ENCODE data around the gene APMAP. TPM values are rescaled to one million over a fixed set of nuclear protein-coding genes. Genes with fewer than 3 reads are reported as not detected.

The APMAP gene
- total and polyA plus RNA-seq, 9 donors = 43.4 to 66.4 (median 53.0) TPM

DNA sequence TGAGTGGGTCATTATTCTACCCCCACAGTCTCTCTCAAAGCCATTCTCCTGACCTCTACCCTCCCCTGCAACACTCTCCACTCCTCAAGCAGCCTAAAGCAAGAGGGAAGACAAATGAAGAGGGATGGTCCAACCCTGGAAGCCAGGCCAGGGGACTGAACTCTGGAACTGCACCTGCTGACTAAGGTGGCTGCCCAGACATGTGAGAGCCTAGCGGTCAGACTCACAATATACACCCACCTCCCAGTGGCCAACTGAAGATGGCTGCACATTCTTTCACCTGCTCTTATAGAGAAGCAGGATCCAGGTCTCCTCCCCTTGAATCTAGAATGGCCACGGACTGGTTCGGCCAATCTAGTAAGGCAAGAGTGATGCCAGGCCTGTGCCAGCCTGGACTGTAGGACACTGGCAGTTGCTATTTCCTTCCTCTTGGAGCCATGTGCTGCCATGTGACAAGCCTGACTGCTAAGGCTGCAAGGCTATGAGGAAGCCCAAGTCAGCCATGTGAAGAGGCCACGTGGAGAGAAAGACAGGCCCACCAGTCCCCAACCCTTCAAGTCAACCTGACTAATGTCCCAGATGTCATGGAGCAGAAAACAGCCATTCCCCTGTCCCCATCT, 33.5 kb upstream of the APMAP start:
- Histone ChIP-seq H3K36me3 (ENCODE audit: control insufficient read depth, insufficient read depth, low read length) (peaks cover 31% of the 10 kb centered on the region), H3K9me3 (replicated peaks; ENCODE audit: control insufficient read depth, low read depth, low read length) (no peaks in the 10 kb centered on the region), H3K27ac (ENCODE audit: low read length) (no peak overlapping the region), H3K4me1 (ENCODE audit: control insufficient read depth, insufficient read depth, low read length) (peaks cover 3% of the 10 kb centered on the region), H3K4me3 (ENCODE audit: low read length) (no peak overlapping the region), H3K27me3 (ENCODE audit: control insufficient read depth, insufficient read depth, low read length) (no peaks in the 10 kb centered on the region)
- DNase-seq = no peak
- 89% methylated on average over 4 of the region's 4 CpGs for WGBS (ENCODE audit: insufficient coverage)

GRCh38 chr20:25025091-25025861, 32.7 kb upstream of the APMAP start:
- no peak for DNase-seq
- H3K4me1 ChIP-seq (ENCODE audit: control insufficient read depth, insufficient read depth, low read length) = peaks cover 3% of the 10 kb centered on the region
- peaks cover 29% of the 10 kb centered on the region for H3K36me3 ChIP-seq (ENCODE audit: control insufficient read depth, insufficient read depth, low read length)
- H3K4me3 ChIP-seq (ENCODE audit: low read length) = no peak overlapping the region
- no peak overlapping the region for H3K27ac ChIP-seq (ENCODE audit: low read length)
- H3K9me3 ChIP-seq (replicated peaks; ENCODE audit: control insufficient read depth, low read depth, low read length) = no peaks in the 10 kb centered on the region
- WGBS (ENCODE audit: insufficient coverage) = 97% methylated on average over 6 of the region's 14 CpGs
- H3K27me3 ChIP-seq (ENCODE audit: control insufficient read depth, insufficient read depth, low read length) = no peaks in the 10 kb centered on the region

GRCh38 chr20:25024171-25024570, 31.6 kb upstream of the APMAP start:
- peaks cover 3% of the 10 kb centered on the region for H3K4me1 ChIP-seq (ENCODE audit: control insufficient read depth, insufficient read depth, low read length)
- H3K27ac ChIP-seq (ENCODE audit: low read length) = no peak overlapping the region
- DNase-seq = no peak
- no peaks in the 10 kb centered on the region for H3K27me3 ChIP-seq (ENCODE audit: control insufficient read depth, insufficient read depth, low read length)
- H3K36me3 ChIP-seq (ENCODE audit: control insufficient read depth, insufficient read depth, low read length) = peaks cover 33% of the 10 kb centered on the region
- no peak overlapping the region for H3K4me3 ChIP-seq (ENCODE audit: low read length)
- 81% methylated on average over 3 of the region's 4 CpGs for WGBS (ENCODE audit: insufficient coverage)
- H3K9me3 ChIP-seq (replicated peaks; ENCODE audit: control insufficient read depth, low read depth, low read length) = no peaks in the 10 kb centered on the region

DNA sequence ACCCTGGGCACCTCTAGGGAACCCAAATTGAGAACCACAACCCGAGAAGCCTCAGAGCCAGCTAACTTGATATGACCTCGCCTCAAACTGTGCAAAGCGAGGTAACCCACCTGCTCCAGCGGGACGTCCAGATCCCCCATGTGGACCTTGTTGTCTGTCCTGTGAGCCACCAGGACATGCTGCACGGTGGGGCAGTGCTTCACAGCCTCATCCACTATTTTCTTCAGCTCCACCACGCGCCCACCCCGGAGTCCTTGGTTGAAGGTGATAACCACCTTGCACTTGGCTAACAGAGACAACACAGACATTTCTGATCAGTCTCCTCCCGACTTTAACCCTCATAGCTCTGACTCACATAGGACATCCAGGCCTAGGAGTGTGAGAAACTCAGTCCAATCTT, 30.8 kb upstream of the APMAP start:
- 94% methylated on average over 7 of the region's 10 CpGs for WGBS (ENCODE audit: insufficient coverage)
- DNase-seq = no peak
- Histone ChIP-seq H3K9me3 (replicated peaks; ENCODE audit: control insufficient read depth, low read depth, low read length) (no peaks in the 10 kb centered on the region), H3K4me1 (ENCODE audit: control insufficient read depth, insufficient read depth, low read length) (peaks cover 3% of the 10 kb centered on the region), H3K36me3 (ENCODE audit: control insufficient read depth, insufficient read depth, low read length) (peaks cover 37% of the 10 kb centered on the region), H3K4me3 (ENCODE audit: low read length) (no peak overlapping the region), H3K27ac (ENCODE audit: low read length) (no peak overlapping the region), H3K27me3 (ENCODE audit: control insufficient read depth, insufficient read depth, low read length) (no peaks in the 10 kb centered on the region)

DNA sequence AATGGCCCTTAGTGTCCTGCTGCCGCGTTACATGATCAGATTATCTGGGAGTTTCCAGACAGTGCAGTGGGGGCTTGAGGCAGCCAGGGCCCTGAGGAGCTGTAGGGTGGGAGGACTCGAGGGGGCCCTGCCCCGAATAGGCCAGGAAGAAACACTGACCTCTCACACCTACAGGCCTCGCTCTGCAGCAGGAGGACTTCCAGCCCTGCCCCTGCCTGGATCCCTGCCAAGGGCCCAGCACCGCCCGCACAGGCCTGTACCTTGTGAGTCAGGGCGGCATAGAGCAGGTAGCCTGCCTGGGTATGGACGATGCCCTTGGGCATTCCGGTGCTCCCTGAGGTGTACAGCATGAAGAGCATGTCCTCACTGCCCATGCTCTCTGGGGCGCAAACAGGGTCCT, 30.1 kb upstream of the APMAP start:
- Histone ChIP-seq H3K4me1 (ENCODE audit: control insufficient read depth, insufficient read depth, low read length) (peaks cover 3% of the 10 kb centered on the region), H3K27me3 (ENCODE audit: control insufficient read depth, insufficient read depth, low read length) (no peaks in the 10 kb centered on the region), H3K36me3 (ENCODE audit: control insufficient read depth, insufficient read depth, low read length) (peaks cover 39% of the 10 kb centered on the region), H3K4me3 (ENCODE audit: low read length) (no peak overlapping the region), H3K27ac (ENCODE audit: low read length) (no peak overlapping the region), H3K9me3 (replicated peaks; ENCODE audit: control insufficient read depth, low read depth, low read length) (no peaks in the 10 kb centered on the region)
- WGBS (ENCODE audit: insufficient coverage) = 83% methylated on average over 10 of the region's 11 CpGs
- no peak for DNase-seq

DNA sequence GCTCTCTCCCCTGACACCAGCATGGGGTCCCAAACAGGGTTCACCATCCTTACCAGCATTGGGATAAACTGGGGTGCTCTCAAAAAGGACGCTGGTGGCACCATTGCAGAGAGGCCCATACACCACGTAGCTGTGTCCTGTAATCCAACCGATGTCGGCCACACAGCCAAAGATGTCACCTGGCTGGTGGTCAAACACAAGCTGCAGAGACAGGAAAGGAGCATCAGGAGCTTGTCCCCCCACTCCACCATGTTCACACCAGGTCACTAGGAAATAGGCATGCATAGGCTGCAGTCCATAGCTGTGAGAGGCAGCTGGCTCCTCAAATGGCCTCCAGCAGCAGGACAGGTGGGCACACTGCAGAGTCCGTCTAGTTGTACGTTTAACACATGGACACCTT, 28.8 kb upstream of the APMAP start:
- Histone ChIP-seq H3K36me3 (ENCODE audit: control insufficient read depth, insufficient read depth, low read length) (peaks cover 41% of the 10 kb centered on the region), H3K4me1 (ENCODE audit: control insufficient read depth, insufficient read depth, low read length) (peaks cover 3% of the 10 kb centered on the region), H3K27me3 (ENCODE audit: control insufficient read depth, insufficient read depth, low read length) (no peaks in the 10 kb centered on the region), H3K4me3 (ENCODE audit: low read length) (no peak overlapping the region), H3K9me3 (replicated peaks; ENCODE audit: control insufficient read depth, low read depth, low read length) (no peaks in the 10 kb centered on the region), H3K27ac (ENCODE audit: low read length) (no peak overlapping the region)
- WGBS (ENCODE audit: insufficient coverage) = 93% methylated on average over 6 of the region's 6 CpGs
- no peak for DNase-seq

GRCh38 chr20:25020901-25021301, 28.4 kb upstream of the APMAP start:
- Histone ChIP-seq H3K27me3 (ENCODE audit: control insufficient read depth, insufficient read depth, low read length) (no peaks in the 10 kb centered on the region), H3K4me1 (ENCODE audit: control insufficient read depth, insufficient read depth, low read length) (peaks cover 3% of the 10 kb centered on the region), H3K36me3 (ENCODE audit: control insufficient read depth, insufficient read depth, low read length) (peaks cover 41% of the 10 kb centered on the region), H3K9me3 (replicated peaks; ENCODE audit: control insufficient read depth, low read depth, low read length) (no peaks in the 10 kb centered on the region), H3K27ac (ENCODE audit: low read length) (no peak overlapping the region), H3K4me3 (ENCODE audit: low read length) (no peak overlapping the region)
- WGBS (ENCODE audit: insufficient coverage) = 91% methylated on average over 6 of the region's 6 CpGs
- DNase-seq = no peak

- no peaks in the 10 kb centered on the region for H3K9me3 ChIP-seq (replicated peaks; ENCODE audit: control insufficient read depth, low read depth, low read length)
- peaks cover 39% of the 10 kb centered on the region for H3K36me3 ChIP-seq (ENCODE audit: control insufficient read depth, insufficient read depth, low read length)
- no peak for DNase-seq
- WGBS (ENCODE audit: insufficient coverage) = 100% methylated on average over 3 of the region's 5 CpGs
- H3K4me3 ChIP-seq (ENCODE audit: low read length) = no peak overlapping the region
- H3K27me3 ChIP-seq (ENCODE audit: control insufficient read depth, insufficient read depth, low read length) = no peaks in the 10 kb centered on the region
- no peak overlapping the region for H3K27ac ChIP-seq (ENCODE audit: low read length)
- peaks cover under 1% of the 10 kb centered on the region for H3K4me1 ChIP-seq (ENCODE audit: control insufficient read depth, insufficient read depth, low read length)
Observed at GRCh38 chr20:25020345-25020744, 27.8 kb upstream of the APMAP start.

DNA sequence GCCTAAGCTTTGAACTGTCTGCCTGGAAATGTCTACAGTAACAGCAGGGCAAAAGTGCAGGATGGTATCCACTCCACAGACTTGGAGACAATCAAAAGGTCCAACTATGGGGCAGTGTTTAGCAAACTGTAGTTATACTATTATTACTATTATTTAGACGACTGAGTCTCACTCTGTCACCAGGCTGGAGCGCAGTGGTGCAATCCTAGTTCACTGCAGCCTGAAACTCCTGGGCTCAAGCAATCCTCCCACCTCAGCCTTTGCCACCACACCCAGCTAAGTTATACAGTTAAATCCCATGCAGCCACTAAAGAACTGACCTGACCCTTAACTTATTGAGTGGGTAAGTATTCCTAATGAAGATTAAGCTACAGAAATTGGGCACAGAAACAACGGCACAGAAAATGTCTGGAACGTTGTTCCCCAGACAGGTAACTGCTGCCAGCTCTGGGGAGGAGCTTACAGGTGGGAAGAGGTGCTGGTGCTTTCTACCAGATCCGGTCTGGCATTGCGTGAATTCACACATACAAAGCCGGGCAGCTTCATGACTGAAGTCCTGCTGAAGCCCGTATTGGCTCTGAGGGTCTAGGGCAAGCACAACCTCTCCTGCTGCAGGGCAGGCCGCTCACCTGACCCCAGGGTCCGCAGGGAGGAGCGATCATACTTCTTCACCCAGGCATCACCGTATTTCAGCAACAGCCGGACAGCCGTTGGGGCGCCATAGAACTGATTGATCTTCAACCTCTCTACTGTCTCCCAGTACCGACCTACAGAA, 27.0 kb upstream of the APMAP start:
- 90% methylated on average over 16 of the region's 16 CpGs for WGBS (ENCODE audit: insufficient coverage)
- DNase-seq = no peak
- H3K36me3 ChIP-seq (ENCODE audit: control insufficient read depth, insufficient read depth, low read length) = peaks cover 39% of the 10 kb centered on the region

DNA sequence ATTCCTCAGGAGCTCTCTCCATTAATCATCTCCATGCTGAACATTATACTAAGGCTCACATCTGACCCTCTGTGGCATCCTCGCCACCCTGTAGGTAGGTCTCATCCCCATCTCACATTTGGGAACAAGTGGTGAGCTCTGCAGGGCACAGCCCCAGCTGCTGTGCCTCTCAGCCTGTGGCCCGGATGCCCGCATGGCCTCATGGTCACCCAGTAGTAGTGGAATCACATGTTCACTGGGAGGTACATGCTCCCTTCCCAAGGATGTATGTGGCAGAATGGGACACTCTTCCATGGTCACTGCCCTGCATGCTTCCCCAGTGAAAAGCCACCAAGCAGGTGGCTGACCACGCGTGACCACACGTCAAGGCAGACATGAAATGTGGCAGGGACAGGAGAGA, 26.3 kb upstream of the APMAP start:
- H3K4me1 ChIP-seq (ENCODE audit: control insufficient read depth, insufficient read depth, low read length) = no peaks in the 10 kb centered on the region
- no peaks in the 10 kb centered on the region for H3K27me3 ChIP-seq (ENCODE audit: control insufficient read depth, insufficient read depth, low read length)
- H3K27ac ChIP-seq (ENCODE audit: low read length) = no peak overlapping the region
- no peak overlapping the region for H3K4me3 ChIP-seq (ENCODE audit: low read length)
- peaks cover 45% of the 10 kb centered on the region for H3K36me3 ChIP-seq (ENCODE audit: control insufficient read depth, insufficient read depth, low read length)
- H3K9me3 ChIP-seq (replicated peaks; ENCODE audit: control insufficient read depth, low read depth, low read length) = no peaks in the 10 kb centered on the region
- DNase-seq = no peak
- 84% methylated on average over 3 of the region's 6 CpGs for WGBS (ENCODE audit: insufficient coverage)

More for the DNA sequence above, 27.0 kb upstream of the APMAP start:
- Histone ChIP-seq H3K9me3 (replicated peaks; ENCODE audit: control insufficient read depth, low read depth, low read length) (no peaks in the 10 kb centered on the region), H3K4me3 (ENCODE audit: low read length) (no peak overlapping the region), H3K27ac (ENCODE audit: low read length) (no peak overlapping the region), H3K27me3 (ENCODE audit: control insufficient read depth, insufficient read depth, low read length) (no peaks in the 10 kb centered on the region), H3K4me1 (ENCODE audit: control insufficient read depth, insufficient read depth, low read length) (no peaks in the 10 kb centered on the region)

Data from muscle of leg (tissue), 11 donors.